PC-9 (cell line): Measurements from ENCODE around the gene NDUFS2. TPM values are rescaled to one million over a fixed set of nuclear protein-coding genes. Genes with fewer than 3 reads are reported as not detected.

Experiments used
- BruUV-seq: library from RNA; stranded (reverse); fragments of 400-500 nt; replicated peaks from 2 replicates; lab custom pipeline; 2021; lab: Mats Ljungman, UMichigan
- CTCF ChIA-PET: fragments of 300-600 bp; sonication (Branson Sonifier 250); formaldehyde crosslinking; loops from one replicate; lab custom pipeline; 2022; ENCODE audit warnings: antibody characterized with exemption; lab: Charles Lee
- POLR2A ChIA-PET: fragments of 300-600 bp; sonication (Branson Sonifier 250); formaldehyde crosslinking; loops from one replicate; lab custom pipeline; 2022; ENCODE audit warnings: antibody characterized with exemption; ENCODE audit not compliant: unreplicated experiment; lab: Charles Lee
- DNase-seq, 2 experiments: peaks; one replicate each; pipeline versions ENCODE4 v3.0.0 to v3.0.0-alpha.2; 2015 to 2022; ENCODE audit warnings: mixed read lengths in 1 of 2
- H2AFZ ChIP-seq: fragments of 200-600 bp; sonication (generic); 2 replicates; pipeline ENCODE4 v1.8.1; 2017; ENCODE audit warnings: antibody characterized with exemption
- H3F3A ChIP-seq: fragments of 200-600 bp; sonication (generic); 2 replicates; pipeline ENCODE4 v1.8.1; 2017; ENCODE audit warnings: antibody characterized with exemption, mild to moderate bottlenecking, low read depth; ENCODE audit not compliant: insufficient read depth
- H3K27ac ChIP-seq: fragments of 200-600 bp; sonication (generic); 2 replicates; pipeline ENCODE4 v1.6.1; 2016; ENCODE audit warnings: mixed run types
- H3K27me3 ChIP-seq: fragments of 200-600 bp; sonication (generic); 2 replicates; pipeline ENCODE4 v1.6.1; 2016; ENCODE audit warnings: low read depth, mixed run types; ENCODE audit not compliant: insufficient read depth
- H3K36me3 ChIP-seq: fragments of 200-600 bp; sonication (generic); 2 replicates; pipeline ENCODE4 v1.6.1; 2016; ENCODE audit warnings: low read depth, mixed run types
- H3K4me1 ChIP-seq: fragments of 200-600 bp; sonication (generic); replicated peaks from 2 replicates; pipeline ENCODE4 v1.6.1; 2016; ENCODE audit warnings: mixed run types; ENCODE audit not compliant: insufficient read depth
- H3K4me2 ChIP-seq: fragments of 200-600 bp; sonication (generic); 2 replicates; pipeline ENCODE4 v1.6.1; 2017; ENCODE audit warnings: mixed run types
- H3K4me3 ChIP-seq: fragments of 200-600 bp; sonication (generic); 2 replicates; pipeline ENCODE4 v1.6.1; 2016; ENCODE audit warnings: mixed run types
- H3K79me2 ChIP-seq: fragments of 200-600 bp; sonication (generic); 2 replicates; pipeline ENCODE4 v1.6.1; 2017; ENCODE audit warnings: low read depth, mixed run types
- H3K9me2 ChIP-seq: fragments of 200-600 bp; sonication (generic); 2 replicates; pipeline ENCODE4 v1.8.1; 2017; ENCODE audit warnings: mild to moderate bottlenecking; ENCODE audit not compliant: insufficient read depth
- H3K9me3 ChIP-seq: fragments of 200-600 bp; sonication (generic); 2 replicates; pipeline ENCODE4 v1.8.1; 2016; ENCODE audit warnings: low read depth; ENCODE audit not compliant: insufficient read depth
- H4K20me1 ChIP-seq: fragments of 200-600 bp; sonication (generic); 2 replicates; pipeline ENCODE4 v1.8.1; 2017; ENCODE audit not compliant: insufficient read depth
- CTCF ChIP-seq: fragments of 200-600 bp; sonication (generic); conservative IDR thresholded peaks from 2 replicates; pipeline ENCODE4 v1.6.1; 2017; ENCODE audit warnings: mixed run types, antibody characterized with exemption, mild to moderate bottlenecking, moderate library complexity
- EZH2 ChIP-seq: fragments of 200-600 bp; sonication (generic); IDR thresholded peaks from 2 replicates; pipeline ENCODE4 v1.8.0; 2017; ENCODE audit warnings: antibody characterized with exemption, low read depth
- intact Hi-C: fragments of 100-400 bp; cut with micrococcal nuclease; formaldehyde crosslinking; loops from one replicate; pipeline ENCODE4 v1.10.0; 2022; ENCODE audit not compliant: unreplicated experiment
- total RNA-seq: library from RNA; stranded (reverse); gene quantifications from 2 replicates; pipeline ENCODE4 v1.2.3, GENCODE V29; 2021

Gene NDUFS2
- total RNA-seq, 1 experiment from 2014 or later: 99.5 TPM

- Histone ChIP-seq H3F3A (no peaks in the 10 kb centered on the region), H4K20me1 (no peaks in the 10 kb centered on the region), H3K9me3 (no peaks in the 10 kb centered on the region), H3K27ac (no peak overlapping the region), H3K79me2 (no peaks in the 10 kb centered on the region), H3K27me3 (no peaks in the 10 kb centered on the region), H3K9me2 (no peaks in the 10 kb centered on the region), H3K36me3 (no peaks in the 10 kb centered on the region), H3K4me2 (no peak overlapping the region), H3K4me3 (no peak overlapping the region), H2AFZ (no peak overlapping the region), H3K4me1 (no peaks in the 10 kb centered on the region)
- CTCF ChIA-PET: interaction anchor here (0.6 kb wide), 1 partner anchor 434 kb away, joined by 3 read pairs; no protein-coding TSS in a partner anchor
- BruUV-seq: no TSS peak
- no peak for TF ChIP-seq EZH2
- no peak for TF ChIP-seq CTCF
- intact Hi-C loops: loop anchor here (1.0 kb wide), 1 partner anchor 190 kb away; no protein-coding TSS in a partner anchor
- DNase-seq: no peak
- POLR2A ChIA-PET: no interaction called here
Observed at GRCh38 chr1:161191971-161192370, 10.2 kb upstream of the NDUFS2 start.

- H4K20me1 ChIP-seq: no peaks in the 10 kb centered on the region
- no peak overlapping the region for H3K4me3 ChIP-seq
- H3K36me3 ChIP-seq: no peaks in the 10 kb centered on the region
- no TSS peak for BruUV-seq
- CTCF ChIA-PET: interaction anchor here (0.5 to 1.2 kb wide), 3 partner anchors 33 to 1582 kb away, joined by 3 to 4 read pairs (median 3); partner anchors contain the start of gene TOMM40L
- no peaks in the 10 kb centered on the region for H3F3A ChIP-seq
- no peak for TF ChIP-seq EZH2
- peak; percentile 86 for TF ChIP-seq CTCF
- H2AFZ ChIP-seq: no peak overlapping the region
- intact Hi-C loops: loop anchor here (1.0 kb wide), 1 partner anchor 190 kb away; no protein-coding TSS in a partner anchor
- DNase-seq: peak; percentile 38 to 52
- H3K9me2 ChIP-seq: no peaks in the 10 kb centered on the region
- no peak overlapping the region for H3K4me2 ChIP-seq
- no peaks in the 10 kb centered on the region for H3K4me1 ChIP-seq
- no peaks in the 10 kb centered on the region for H3K27me3 ChIP-seq
- no peaks in the 10 kb centered on the region for H3K9me3 ChIP-seq
- H3K27ac ChIP-seq: no peak overlapping the region
- H3K79me2 ChIP-seq: no peaks in the 10 kb centered on the region
- POLR2A ChIA-PET: no interaction called here
Observed at GRCh38 chr1:161192476-161193465, 9.4 kb upstream of the NDUFS2 start.

DNA sequence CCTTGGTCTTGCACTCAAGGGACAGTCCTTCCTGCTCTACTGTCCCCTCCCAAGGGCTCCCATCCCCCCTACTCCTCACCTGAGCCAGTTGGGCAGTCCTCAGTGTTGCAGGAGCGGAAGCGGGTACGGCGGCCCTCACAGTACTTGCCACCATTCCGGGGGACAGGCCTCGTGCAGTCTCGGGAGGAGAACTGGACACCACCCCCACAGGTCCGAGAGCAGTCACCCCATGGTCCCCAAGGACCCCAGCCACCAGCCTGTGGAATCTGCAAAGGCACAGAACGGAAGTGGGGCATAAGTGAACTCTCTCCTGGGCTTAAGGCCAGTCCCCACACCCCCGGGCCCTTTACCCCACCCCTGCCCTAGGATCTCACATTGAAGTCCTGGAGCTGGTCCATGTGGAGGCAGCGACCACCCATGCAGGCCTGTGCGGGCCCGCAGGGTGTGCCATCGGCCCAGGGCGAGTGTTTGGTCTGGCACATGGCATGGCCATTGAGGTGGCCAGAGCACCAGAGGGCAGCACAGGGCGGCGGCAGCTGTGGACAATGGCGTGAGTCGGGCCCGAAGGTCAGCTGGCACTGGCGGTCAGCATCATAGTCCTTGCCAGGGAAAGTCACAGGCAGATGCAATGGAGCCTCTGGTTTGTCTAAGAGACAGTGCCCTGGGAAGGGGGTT, 8.5 kb upstream of the NDUFS2 start:
- H3K36me3 ChIP-seq: no peaks in the 10 kb centered on the region
- no TSS peak for BruUV-seq
- H3K9me3 ChIP-seq: no peaks in the 10 kb centered on the region
- no peak overlapping the region for H3K27ac ChIP-seq
- peaks cover 4% of the 10 kb centered on the region; the same call in 1 of the 2 replicates for H3K4me1 ChIP-seq
- H3K79me2 ChIP-seq: no peaks in the 10 kb centered on the region
- intact Hi-C loops: no loop called here
- H4K20me1 ChIP-seq: no peaks in the 10 kb centered on the region
- H3K27me3 ChIP-seq: no peaks in the 10 kb centered on the region
- H3K9me2 ChIP-seq: no peaks in the 10 kb centered on the region
- ChIA-PET CTCF (interaction anchor here (0.5 to 1.2 kb wide), 2 partner anchors 32 to 1581 kb away, joined by 3 to 4 read pairs; partner anchors contain the start of gene TOMM40L), POLR2A (no interaction called here)
- TF ChIP-seq CTCF (no peak), EZH2 (no peak)
- H3K4me3 ChIP-seq: no peak overlapping the region
- peaks cover 2% of the 10 kb centered on the region; the same call in 1 of the 2 replicates for H3F3A ChIP-seq
- DNase-seq: no peak
- H3K4me2 ChIP-seq: no peak overlapping the region
- H2AFZ ChIP-seq: no peak overlapping the region
